Metanephros (tissue), 2 donors: ENCODE results near the gene MITF. TPM values are rescaled to one million over a fixed set of nuclear protein-coding genes. Genes with fewer than 3 reads are reported as not detected.

Experiments
- small RNA-seq: library from RNA; depleted of rRNA; stranded (forward); fragments of <200 nt; gene quantifications from one replicate; pipeline ENCODE3, GENCODE V24; 2014; ENCODE audit warnings: low replicate concordance
- total RNA-seq: library from RNA; depleted of rRNA; stranded (reverse); fragments of >200 nt; gene quantifications from one replicate; pipeline ENCODE4 v1.2.3, GENCODE V29; 2014

MITF gene
- total RNA-seq = 39.5 TPM

DNA sequence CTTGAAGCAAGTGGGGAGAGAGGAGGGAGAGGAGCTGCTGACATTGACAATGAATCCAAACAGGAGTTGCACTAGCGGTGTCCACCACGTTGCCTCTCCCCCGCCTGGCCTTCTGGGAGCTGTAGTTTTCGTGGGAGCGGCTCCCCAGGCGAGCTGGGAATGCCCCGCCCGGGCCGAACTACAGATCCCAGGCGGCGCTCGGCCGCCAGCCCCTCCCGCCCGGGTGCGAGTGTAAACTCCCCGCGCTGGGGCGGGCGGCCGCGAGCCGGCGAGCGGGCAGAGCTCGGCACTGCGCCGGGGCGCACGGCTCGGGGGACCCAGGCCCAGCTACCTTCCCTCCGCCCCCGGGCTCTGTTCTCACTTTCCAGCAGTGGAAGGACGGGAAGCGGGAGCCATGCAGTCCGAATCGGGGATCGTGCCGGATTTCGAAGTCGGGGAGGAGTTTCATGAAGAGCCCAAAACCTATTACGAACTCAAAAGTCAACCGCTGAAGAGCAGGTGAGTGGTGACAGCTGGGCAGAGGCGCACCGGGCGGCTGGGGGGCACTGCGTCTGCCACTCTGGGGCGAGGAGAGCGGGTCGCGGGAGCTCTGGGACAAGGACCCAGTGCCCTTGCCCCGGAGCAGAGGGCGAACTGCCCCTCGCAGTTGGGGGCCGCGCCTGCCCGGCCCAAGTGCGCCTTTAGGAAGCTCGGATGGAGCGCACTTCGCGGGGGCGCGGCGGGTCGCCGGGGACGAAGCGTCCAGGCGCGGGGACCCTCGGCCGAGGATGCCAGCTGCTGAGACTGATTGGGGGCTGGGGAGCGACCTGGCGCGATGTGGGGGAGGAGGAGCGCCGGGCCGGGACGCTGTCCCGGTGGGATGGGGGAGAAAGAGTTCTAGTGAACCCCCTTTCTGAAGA, at the start of gene MITF:
MITF (plus strand) TSS at position 261 of the 899 bp plus-strand sequence; CDS start at position 395, 134 bp downstream.

GRCh38 chr3:69999140-70000027, 260.1 kb downstream of the MITF start, which contains the start of gene SAMMSON:
Gene SAMMSON (plus strand): TSS chr3:69999733.

Small RNA genes lying within 50 kb of the gene (small RNA-seq; reads per million reads assigned to genes)
- gene RN7SL418P = not detected
